Fibroblast of skin of abdomen (primary cell): ENCODE data around the gene VPS45.

Experiments
- DNase-seq: peaks from one replicate; pipeline ENCODE4 v3.0.0-alpha.2; 2013

Gene VPS45

GRCh38 chr1:150076066-150076465 lies 8.5 kb downstream of the VPS45 start:
- DNase-seq, result no peak

- DNase-seq, result no peak
Observed at GRCh38 chr1:150076985-150077384, 9.4 kb downstream of the VPS45 start.

- DNase-seq, result no peak
Observed at GRCh38 chr1:150080784-150081183, 13.2 kb downstream of the VPS45 start.

GRCh38 chr1:150082494-150082893 lies 14.9 kb downstream of the VPS45 start:
- no peak for DNase-seq

- peak; percentile 28 for DNase-seq
Observed at GRCh38 chr1:150083907-150084306, 16.3 kb downstream of the VPS45 start.

GRCh38 chr1:150085406-150085805 lies 17.8 kb downstream of the VPS45 start:
- DNase-seq, result no peak

- no peak for DNase-seq
Observed at GRCh38 chr1:150087415-150087814, 19.8 kb downstream of the VPS45 start.

- DNase-seq, result no peak
Observed at GRCh38 chr1:150089846-150090520, 22.4 kb downstream of the VPS45 start.

GRCh38 chr1:150092180-150092791 lies 24.7 kb downstream of the VPS45 start:
- DNase-seq, result no peak

- DNase-seq, result no peak
Observed at GRCh38 chr1:150093805-150094204, 26.2 kb downstream of the VPS45 start.

- no peak for DNase-seq
Observed at GRCh38 chr1:150094734-150095265, 27.2 kb downstream of the VPS45 start.

- no peak for DNase-seq
Observed at GRCh38 chr1:150102986-150103385, 35.4 kb downstream of the VPS45 start.

- peak; percentile 14 for DNase-seq
Observed at GRCh38 chr1:150106341-150106740, 38.8 kb downstream of the VPS45 start.

- DNase-seq, result no peak
Observed at GRCh38 chr1:150109586-150109985, 42.0 kb downstream of the VPS45 start.

- no peak for DNase-seq
Observed at GRCh38 chr1:150110116-150110515, 42.5 kb downstream of the VPS45 start.

GRCh38 chr1:150111670-150112069 lies 44.1 kb downstream of the VPS45 start:
- no peak for DNase-seq

GRCh38 chr1:150115121-150115520 lies 47.5 kb downstream of the VPS45 start:
- DNase-seq, result no peak

GRCh38 chr1:150118716-150119115 lies 51.1 kb downstream of the VPS45 start:
- no peak for DNase-seq

- DNase-seq, result peak; percentile 48
Observed at GRCh38 chr1:150121236-150121862, 53.8 kb downstream of the VPS45 start.

- no peak for DNase-seq
Observed at GRCh38 chr1:150126811-150127210, 59.2 kb downstream of the VPS45 start.

- DNase-seq, result no peak
Observed at GRCh38 chr1:150127464-150127863, 59.9 kb downstream of the VPS45 start.

GRCh38 chr1:150127868-150128267 lies 60.3 kb downstream of the VPS45 start:
- no peak for DNase-seq

- no peak for DNase-seq
Observed at GRCh38 chr1:150132372-150132771, 64.8 kb downstream of the VPS45 start.

GRCh38 chr1:150134537-150134936 lies 67.0 kb downstream of the VPS45 start:
- no peak for DNase-seq
